H1 (cell line): ENCODE results near the gene MMP20. TPM values are rescaled to one million over a fixed set of nuclear protein-coding genes. Genes with fewer than 3 reads are reported as not detected.

Experiments
- PHF8 ChIP-seq: fragments of 200-600 bp; sonication (generic); conservative IDR thresholded peaks from 2 replicates; pipeline ENCODE4 v1.7.1; 2012; ENCODE audit warnings: low read depth, mild to moderate bottlenecking, inconsistent platforms, low read length, moderate library complexity
- POLR2A ChIP-seq, 2 experiments: IDR thresholded peaks; 1 replicate in 1 of 2; 2 replicates in 1 of 2; pipeline ENCODE4 v1.6.1; 2011; ENCODE audit warnings: low read depth in 2 of 2, low read length in 2 of 2, mild to moderate bottlenecking in 2 of 2; ENCODE audit errors: control extremely low read depth in 1 of 2
- polyA plus RNA-seq, 7 experiments: library from polyadenylated mRNA; depleted of rRNA in 3 of 7; stranded (reverse) in 5 of 7; unstranded in 2 of 7; fragments of >200 nt in 5 of 7; fragments of 200-250 nt in 2 of 7; gene quantifications; 1 replicate in 5 of 7; 2 replicates in 1 of 7; 4 replicates in 1 of 7; pipeline versions ENCODE4 v1.2.1 to v1.2.3, GENCODE V29; 2011 to 2013; ENCODE audit warnings: missing spikeins in 2 of 7, mixed read lengths in 2 of 7
- total RNA-seq: library from RNA; stranded (reverse); fragmentation: NEBNext Ultra II Directional; extraction: Animal tissue kit (Norgen Biotek cat#: 25700); gene quantifications from 2 replicates; pipeline ENCODE4 v1.2.1, GENCODE V29; 2021
- TF ChIP-seq, protein P1 (sequence below), 3 experiments: IDR thresholded peaks; 1 replicate in 2 of 3; 2 replicates in 1 of 3; pipeline versions ENCODE4 v1.5.1 to v1.6.1; 2011; ENCODE audit warnings: low read length in 3 of 3, mild to moderate bottlenecking in 3 of 3, inconsistent platforms in 2 of 3, low read depth in 1 of 3, moderate library complexity in 1 of 3; ENCODE audit not compliant: insufficient read depth in 1 of 3; ENCODE audit errors: control extremely low read depth in 1 of 3
- TF ChIP-seq, protein P2 (sequence below): IDR thresholded peaks from 2 replicates; pipeline ENCODE4 v1.6.1; 2012; ENCODE audit warnings: inconsistent platforms

MMP20 gene
- total and polyA plus RNA-seq, 2 of the 8 experiments (the other 6 are each of a cell fraction or from before 2014, with no cell fraction given) = not detected

DNA sequence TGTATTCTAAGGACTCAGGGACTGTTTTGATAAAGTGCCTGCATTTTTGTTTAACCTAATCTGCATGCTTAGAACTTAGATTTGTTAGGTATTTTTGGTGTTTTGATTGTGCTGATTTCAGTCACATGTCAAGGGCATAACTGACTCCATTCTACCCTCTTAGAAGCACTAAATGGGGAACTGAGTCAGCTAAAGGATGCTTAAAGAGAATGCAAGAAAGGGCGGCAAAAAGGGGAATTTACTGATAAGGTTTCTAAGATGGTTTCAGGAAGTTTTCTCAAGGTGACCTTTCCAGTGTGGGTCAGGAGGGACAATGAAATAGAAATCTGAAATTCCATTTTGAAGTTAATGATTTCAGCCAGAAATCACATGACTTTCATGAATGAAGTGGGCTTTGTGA lies 43.0 kb downstream of the MMP20 start (continued):
- TF ChIP-seq, protein P1, sequence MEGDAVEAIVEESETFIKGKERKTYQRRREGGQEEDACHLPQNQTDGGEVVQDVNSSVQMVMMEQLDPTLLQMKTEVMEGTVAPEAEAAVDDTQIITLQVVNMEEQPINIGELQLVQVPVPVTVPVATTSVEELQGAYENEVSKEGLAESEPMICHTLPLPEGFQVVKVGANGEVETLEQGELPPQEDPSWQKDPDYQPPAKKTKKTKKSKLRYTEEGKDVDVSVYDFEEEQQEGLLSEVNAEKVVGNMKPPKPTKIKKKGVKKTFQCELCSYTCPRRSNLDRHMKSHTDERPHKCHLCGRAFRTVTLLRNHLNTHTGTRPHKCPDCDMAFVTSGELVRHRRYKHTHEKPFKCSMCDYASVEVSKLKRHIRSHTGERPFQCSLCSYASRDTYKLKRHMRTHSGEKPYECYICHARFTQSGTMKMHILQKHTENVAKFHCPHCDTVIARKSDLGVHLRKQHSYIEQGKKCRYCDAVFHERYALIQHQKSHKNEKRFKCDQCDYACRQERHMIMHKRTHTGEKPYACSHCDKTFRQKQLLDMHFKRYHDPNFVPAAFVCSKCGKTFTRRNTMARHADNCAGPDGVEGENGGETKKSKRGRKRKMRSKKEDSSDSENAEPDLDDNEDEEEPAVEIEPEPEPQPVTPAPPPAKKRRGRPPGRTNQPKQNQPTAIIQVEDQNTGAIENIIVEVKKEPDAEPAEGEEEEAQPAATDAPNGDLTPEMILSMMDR (IDR thresholded peaks at IDR 0.05; ENCODE audit: control extremely low read depth in 1 of 3, insufficient read depth in 1 of 3, low read depth in 1 of 3, low read length in 3 of 3) = no peak
- TF ChIP-seq, protein P2, sequence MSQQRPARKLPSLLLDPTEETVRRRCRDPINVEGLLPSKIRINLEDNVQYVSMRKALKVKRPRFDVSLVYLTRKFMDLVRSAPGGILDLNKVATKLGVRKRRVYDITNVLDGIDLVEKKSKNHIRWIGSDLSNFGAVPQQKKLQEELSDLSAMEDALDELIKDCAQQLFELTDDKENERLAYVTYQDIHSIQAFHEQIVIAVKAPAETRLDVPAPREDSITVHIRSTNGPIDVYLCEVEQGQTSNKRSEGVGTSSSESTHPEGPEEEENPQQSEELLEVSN = no peak
- TF ChIP-seq PHF8 (no peak), POLR2A (IDR thresholded peaks at IDR 0.05; ENCODE audit: control extremely low read depth in 1 of 2, low read depth in 2 of 2, low read length in 2 of 2) (no peak)
- TF ChIP-seq, all 59 proteins: peak for 0
